ENCODE data around the gene OR9A4.
"Not testable (repeated sequence)": the region's sequence is repeated elsewhere in the genome, so short reads cannot be mapped to it uniquely, and the experiment has no call there.

Gene OR9A4, protein sequence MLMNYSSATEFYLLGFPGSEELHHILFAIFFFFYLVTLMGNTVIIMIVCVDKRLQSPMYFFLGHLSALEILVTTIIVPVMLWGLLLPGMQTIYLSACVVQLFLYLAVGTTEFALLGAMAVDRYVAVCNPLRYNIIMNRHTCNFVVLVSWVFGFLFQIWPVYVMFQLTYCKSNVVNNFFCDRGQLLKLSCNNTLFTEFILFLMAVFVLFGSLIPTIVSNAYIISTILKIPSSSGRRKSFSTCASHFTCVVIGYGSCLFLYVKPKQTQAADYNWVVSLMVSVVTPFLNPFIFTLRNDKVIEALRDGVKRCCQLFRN

DNA sequence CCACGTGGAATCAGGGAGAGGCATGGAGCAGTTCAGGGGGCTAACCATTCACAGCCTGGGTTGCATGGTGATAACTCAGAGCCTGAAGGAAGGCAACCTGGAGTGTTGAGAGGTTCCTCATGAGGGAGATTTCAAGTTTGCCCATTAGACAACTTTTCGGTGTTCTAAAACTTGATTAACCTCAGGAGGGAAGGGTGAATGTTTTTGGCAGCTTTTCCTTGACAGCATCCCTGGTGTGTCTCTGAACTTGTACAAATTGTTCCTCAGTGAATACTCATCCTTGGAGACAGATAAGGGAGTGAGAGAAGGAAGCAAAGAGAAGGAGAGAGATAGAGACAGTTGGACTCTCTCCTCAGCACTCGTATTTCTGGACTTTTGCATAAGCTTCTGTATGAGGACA is at the start of gene OR9A4:
OR9A4 (plus strand) TSS at position 301 of the 400 bp plus-strand sequence. CDS start 2,477 bp downstream, outside the sequence.
- DNase-seq, result no peak

DNA sequence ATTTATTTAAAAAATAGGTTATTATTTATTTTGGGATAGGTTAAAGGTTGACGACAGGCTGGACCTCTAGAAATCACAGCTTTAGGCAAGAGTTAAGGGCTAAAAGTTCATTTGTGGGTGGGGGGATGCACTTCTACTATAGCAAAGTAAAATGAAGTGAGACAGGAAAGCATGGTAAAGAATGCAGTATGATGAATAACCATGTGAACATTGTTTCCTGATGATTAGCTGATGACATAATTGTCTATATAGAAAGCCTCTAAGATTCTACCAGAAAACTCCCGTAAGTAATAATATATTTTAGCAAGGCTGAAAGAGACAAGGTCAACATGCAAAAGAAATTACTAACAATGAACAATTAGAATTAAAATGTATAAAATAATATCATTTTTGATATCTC is 49.2 kb upstream of the OR9A4 start:
- no peak for DNase-seq

DNA sequence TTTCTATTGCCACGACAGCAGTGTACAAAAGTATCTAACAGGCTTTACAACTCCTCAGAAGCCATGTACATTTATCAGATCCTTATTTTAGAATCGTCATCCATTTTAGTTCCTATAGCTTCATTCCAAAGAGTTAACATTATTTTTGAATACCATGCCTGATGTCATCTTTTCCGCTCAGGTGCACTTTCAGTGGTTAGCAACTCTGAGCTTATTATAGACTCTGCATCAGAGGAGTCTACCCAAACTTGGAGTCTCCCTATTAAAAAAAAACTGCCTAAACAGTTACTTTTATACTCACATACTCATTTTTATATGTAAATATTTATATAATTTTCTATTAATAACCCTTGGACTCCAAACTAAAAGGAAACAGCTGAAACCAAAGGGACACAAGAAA is 43.3 kb upstream of the OR9A4 start:
- DNase-seq, result no peak

DNA sequence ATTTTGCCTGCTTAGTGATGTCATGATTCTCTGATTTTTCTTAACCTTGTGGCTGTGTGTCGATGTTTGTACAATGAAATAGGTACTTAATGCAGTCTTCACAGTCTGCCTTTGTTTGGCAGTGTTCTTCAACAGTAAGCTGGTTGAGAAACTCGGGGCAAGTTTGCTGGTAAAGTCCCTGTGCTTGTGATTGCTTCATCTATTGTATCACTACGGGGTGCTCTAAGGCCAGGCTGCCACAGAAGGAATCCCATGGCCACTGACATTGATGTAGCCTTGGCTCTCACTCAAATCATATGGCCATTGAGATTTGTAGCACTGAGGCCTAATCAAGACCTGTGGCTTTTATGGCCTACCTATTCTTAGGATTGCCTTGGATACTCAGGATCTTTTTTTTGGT is 41.4 kb upstream of the OR9A4 start:
- no peak for DNase-seq

DNA sequence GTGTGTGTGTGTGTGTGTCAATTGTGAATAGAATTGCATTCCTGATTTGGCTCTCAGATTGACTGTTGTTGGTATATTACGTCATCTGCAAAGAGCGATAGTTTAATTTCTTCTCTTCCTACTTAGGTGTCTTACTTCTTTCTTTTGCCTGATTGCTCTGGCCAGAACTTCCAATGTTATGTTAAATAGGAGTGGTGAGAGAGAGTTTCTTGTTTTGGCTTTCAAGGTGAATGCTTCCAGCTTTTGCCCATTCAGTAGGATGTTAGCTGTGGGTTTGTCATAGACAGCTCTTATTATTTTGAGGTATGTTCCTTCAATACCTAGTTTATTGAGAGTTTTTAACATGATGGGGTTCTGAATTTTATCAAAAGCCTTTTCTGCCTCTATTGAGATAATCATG is 40.7 kb upstream of the OR9A4 start:
- DNase-seq, result no peak

DNA sequence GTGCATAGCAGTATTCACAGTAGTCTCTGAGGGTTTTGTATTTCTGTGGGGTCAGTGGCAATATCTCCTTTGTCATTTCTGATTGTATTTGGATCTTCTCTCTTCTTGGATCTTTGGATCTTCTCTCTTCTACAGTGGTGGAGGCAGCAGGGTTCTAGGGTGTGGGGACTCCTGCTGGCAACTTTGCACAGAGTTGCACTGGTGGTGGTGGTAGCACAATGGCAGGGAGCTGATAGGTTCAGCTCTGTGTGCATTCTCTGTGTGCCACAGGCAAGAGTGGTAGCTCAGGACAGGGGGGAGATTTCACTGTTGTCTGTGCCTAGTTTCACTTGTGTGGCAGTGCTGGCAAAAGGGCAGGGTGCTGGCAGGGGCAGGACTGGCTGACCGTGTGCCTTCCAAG is 39.8 kb upstream of the OR9A4 start:
- DNase-seq, result no peak

DNA sequence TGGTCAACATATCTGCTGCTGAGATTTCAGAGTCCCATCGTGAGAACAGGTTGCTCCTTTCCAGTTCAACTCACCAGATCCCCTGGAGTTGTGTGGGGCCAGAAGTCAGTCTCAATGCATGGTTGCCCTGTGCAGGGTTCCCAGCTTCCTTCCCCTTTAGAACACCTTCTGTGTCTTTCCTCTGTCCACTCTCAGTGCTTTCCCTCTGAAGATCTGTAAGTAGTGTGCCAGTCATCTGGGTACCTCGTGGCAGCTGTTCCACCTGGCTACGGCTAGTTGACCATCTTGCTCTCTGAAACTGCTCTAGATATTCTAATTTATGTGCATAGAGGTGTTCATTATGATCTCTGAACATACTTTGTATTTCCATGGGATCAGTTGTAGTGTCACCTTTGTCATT is 38.8 kb upstream of the OR9A4 start:
- no peak for DNase-seq

DNA sequence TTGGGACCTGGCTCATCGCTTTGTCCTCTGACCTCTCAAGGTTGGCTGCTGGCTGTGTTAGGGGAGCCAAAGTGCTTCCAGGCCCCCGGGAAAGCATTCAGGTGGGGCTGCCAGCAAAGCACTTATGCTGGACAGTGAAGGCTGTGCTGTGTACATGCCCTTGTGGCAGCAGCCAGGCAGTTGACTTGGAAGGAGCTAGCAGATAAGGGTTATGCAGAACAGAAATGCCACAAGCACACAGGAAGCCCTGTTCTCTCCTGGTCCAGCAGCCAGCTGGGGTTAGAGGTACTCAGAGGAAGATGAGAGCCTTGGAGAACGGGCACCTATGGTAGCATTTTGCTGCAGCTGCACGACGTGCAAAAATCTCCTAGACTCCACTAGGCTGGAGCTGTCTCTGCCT is 35.2 kb upstream of the OR9A4 start:
- DNase-seq, result no peak

DNA sequence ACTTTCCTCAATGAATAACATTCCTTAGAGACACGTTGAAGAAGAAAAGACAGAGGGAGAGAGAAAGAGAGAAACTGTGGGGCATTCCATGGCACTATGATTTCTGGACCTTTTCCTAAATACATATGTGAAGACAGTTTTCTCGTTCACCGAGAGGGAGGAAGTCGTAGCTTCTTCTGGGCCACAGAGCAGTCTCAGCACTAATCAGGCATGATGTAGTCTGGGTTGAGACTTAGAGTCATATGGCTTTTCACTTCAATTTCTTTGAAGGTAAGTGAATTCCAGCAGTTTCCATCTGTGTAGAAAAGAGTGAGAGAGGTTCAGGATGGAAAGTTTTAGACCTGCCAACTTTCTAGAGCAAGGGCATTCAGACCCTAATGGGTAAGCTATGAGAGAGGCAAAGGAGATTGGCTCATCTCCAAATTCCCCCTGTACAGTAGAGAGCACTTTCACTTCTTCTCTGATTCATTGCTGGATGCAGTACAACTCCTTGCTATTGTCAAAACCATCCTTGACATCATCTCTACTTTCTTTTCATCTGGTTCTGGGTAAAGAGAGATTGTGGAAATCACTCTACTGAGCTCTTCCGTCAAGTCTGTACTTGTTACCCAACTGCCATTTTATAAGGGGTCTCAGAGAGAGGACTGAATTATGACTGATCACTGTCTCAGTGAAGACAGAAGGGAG is 31.5 kb upstream of the OR9A4 start:
- no peak for DNase-seq

DNA sequence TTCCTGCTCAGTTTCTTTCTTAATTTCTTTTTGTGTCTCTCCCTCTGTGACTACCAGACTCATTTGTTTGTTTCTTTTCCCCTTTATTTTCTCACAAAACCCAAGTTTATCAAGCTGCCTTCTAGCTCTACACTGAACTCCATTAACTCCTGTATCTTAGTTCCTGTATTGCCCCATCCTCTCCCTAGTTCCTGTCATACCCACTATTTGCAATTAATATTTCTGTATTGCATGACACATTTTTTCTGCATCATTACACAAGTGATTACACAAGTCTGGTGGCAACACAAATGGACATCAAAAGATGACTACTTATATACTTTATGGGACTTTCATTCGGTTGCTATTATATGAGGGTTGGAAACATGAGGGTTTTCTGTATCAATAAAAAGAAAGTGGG is 26.9 kb upstream of the OR9A4 start:
- DNase-seq, result no peak

DNA sequence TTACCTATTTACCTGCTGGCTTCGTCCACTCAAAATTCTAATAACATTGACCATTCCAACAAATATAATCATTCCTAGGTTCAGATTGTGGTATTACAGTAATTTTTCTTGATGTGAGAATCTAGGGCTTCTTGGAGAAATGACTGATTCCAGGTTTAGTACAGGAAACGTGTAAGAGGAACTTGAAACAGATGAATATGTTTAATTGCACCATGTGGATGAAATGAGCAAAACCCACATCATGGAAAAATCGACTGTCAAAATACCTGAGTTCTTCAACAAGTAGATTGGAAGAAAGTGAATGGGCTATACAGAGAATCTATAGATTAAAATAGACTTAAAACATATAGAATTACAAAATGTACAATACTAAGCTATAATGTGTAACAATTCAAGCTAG is 24.9 kb upstream of the OR9A4 start:
- no peak for DNase-seq

DNA sequence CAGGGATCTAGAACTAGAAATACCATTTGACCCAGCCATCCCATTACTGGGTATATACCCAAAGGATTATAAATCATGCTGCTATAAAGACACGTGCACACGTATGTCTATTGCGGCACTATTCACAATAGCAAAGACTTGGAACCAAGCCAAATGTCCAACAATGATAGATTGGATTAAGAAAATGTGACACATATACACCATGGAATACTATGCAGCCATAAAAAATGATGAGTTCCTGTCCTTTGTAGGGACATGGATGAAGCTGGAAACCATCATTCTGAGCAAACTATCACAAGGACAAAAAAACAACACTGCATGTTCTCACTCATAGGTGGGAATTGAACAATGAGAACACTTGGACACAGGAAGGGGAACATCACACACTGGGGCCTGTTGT is 16.8 kb upstream of the OR9A4 start:
- DNase-seq, result not testable (repeated sequence)

DNA sequence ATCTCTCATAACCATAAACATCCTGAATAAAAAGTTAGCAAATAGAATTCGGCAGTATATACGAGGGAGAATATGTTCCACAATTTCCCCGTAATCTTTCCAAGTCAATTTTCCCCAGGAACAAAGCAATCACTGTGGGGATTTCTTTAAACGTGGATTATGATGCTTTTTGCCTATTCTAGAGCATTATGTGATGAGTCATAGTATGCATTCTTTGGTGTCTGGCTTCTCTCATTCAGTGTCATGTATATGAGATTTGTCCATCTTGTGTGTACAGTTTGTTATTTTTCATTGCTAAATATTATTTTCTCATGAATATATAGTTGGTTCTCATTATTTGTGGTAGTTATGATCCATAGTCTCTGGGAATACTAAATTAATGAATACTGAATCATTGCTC is 9.9 kb upstream of the OR9A4 start:
- DNase-seq, result no peak

DNA sequence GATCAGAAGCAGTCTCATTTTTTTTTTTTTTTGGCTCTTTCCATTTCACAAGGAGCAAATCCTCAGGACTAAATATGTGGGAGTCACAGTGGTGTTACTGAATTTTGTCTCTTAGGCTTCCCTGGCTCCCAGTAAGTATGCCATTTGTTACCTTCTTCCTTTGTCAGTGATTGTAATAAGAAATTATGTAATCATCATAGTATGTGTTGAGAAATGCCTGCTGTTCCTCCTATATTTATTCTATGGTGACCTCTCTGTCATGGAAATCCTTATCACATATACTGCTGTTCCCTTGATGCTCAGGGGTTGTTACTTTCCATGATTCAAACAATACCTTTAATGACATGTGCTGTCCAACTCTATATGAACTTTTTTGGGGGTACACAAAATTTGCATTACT is 4.8 kb upstream of the OR9A4 start:
- no peak for DNase-seq

DNA sequence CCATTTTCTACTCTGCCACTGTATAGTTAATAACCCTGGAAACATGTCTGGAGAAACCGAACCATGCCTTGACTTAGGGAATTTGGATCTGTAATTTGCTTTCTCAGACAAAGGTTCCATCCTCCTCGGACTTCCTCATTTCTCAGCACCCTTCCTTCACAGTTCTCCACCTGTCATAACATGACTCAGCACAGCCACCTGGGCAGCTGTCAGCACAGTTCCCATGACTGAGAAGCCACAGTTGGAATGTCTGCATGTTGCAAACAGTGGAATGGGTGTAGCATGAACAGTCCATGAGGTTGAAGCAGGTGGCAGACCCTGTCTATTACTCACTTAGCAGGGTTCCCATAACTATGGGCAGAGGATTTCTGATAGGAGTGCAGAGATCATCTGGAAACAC is 634 bp upstream of the OR9A4 start:
- no peak for DNase-seq

DNA sequence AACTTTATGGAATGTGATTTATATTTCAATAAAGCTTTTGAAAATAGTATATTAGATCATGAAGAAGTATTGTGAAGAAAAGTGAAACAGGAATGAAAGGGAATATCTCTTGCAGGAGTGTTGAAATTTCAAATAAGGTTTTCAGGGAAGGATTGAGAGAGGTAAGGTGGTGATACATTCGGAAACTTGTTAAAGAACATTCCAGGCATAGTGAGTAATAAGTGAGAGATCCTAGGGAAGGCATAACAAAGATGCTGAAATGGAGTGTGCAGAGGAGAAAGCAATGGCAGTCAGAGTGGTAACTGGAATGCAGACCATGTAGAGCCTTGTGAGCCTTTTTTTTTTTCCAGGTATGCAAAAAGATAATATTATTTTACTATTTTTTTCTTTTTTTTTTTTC is 4.1 kb downstream of the OR9A4 start:
- DNase-seq, result no peak

DNA sequence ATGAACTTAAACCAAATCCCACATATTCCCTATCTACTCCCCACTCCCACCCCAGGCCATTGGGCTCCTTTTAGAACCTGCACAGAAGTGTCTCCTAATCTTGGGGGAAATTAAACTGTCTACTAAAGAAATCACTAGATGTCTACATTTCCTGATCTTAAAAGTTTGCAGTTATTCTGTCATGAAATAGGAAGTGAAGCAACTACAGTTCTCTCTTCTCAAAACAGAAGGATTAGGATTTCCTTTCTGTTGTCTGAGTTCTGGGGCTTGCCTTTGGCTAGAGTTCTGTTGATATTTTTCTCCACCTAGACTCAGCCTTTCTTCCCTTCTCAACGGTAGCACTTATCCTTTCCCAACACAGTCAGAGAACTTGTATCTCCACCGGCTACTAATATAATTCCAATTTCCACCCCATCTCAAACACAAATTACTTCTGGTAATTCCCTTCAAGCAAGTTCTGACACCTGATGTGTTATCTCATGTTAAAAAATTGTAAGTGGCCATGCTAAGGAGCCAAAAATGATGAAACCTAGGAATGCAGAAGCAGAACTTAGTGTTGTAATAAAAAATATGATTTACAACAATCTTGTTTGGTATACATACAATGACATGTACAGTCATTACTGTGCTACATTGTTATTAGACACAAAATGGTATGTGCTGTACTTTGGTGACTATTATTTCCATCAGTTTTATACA is 12.1 kb downstream of the OR9A4 start:
- DNase-seq, result peak; percentile 2

DNA sequence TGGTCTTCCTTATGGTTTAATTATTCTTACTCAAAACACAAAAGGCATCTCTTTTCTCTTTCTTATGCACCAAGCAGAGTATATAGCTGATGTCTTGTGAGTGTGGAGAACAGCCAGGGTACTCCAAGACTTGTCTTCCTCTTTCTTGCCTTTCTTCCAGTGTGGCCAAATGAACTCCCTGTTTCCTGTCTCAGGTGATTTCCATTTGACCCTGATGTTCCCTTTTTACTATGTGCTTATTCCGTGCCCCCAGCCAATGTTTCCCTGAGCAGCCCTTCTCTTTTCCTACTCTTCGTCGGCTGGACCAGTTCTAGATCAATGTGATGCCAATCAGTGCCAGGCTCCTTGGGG is 12.6 kb downstream of the OR9A4 start:
- DNase-seq, result no peak

DNA sequence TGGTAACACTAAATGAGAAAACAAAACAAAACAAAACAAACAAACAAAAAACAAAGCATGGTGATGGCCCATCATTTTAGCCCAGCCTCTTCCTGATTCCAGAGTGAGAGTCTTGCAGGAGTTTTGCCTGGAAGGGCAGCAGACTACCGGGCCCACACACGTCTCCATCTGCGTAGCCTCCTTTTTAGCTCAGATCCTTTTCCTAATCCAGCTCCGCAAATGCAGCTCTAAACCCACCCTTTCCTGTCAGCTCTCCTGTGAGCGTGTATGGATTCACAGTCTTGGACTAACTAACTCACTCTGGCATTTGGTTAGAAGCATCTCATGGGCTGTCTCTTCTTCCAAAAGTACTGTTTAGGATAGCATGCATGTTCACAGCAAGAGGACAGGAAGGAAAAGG is 14.0 kb downstream of the OR9A4 start:
- no peak for DNase-seq

DNA sequence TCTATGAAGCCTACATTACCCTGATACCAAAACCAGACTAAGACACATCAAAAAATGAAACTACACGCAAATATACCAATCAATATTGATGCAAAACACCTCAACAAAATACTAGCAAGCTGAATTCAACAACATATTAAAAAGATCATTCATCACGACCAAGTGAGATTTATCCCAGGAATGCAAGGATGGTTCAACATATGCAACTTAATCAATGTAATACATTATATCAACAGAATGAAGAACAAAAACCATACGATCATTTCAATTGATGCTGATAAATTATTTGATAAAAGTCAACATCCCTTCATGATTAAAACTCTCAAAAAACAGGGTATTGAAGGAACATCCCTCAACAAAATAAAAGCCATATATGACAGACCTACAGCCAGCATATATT is 24.9 kb downstream of the OR9A4 start:
- no peak for DNase-seq

DNA sequence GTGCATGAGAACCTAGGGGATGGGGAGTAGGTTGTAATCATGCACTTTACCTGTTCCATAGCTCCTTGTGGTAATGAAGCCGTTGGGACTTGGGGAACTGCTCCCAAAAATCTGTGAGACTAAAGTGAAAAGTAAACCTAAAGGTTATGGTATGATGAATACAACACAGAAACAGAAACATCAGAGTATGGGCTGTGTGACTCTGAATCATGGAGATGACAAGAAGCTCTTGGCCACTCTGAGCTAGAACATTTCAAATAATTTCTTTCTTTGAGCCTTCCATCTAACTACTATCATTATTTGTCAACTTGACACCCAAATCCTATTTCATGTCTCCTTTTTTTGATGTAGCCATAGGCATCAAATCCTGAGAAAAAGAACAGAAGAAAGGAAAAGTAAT is 27.6 kb downstream of the OR9A4 start:
- no peak for DNase-seq

DNA sequence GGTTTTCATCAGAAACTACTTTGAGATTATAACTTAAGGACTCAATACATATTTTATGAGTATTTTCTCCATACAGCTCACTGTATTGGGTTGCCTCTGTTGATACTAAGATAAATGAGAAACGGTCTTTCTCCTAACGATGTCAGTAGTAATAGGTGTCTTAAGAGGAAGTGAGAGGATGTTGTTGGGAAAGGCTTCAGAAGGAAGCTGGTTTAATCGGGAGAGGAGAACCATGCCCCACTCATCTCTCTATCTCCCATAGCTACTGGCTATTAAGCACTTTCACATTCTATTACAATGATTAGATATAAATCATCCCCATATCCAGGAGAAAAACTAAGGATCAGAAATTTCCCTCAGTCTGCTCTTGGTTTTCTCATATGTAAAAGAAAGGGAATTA is 28.6 kb downstream of the OR9A4 start:
- DNase-seq, result no peak

DNA sequence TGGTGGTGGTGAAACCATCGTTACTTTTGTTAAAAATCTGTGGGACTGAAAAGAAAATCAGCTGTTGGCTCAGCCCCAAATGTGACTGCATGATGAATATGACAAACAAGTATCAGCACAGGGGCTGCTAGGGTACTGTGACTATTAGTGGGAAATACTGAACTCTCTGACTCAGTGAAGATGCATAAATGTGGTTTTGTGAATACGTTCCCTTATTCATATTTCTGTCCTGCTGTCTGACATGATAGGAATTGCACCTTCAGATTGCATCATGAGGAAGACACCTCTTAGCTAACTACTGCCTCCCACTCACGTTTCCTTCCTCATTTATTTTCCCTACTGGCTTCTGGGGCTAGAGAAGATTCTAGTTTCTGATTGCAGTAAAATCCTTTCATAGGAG is 29.2 kb downstream of the OR9A4 start:
- no peak for DNase-seq

DNA sequence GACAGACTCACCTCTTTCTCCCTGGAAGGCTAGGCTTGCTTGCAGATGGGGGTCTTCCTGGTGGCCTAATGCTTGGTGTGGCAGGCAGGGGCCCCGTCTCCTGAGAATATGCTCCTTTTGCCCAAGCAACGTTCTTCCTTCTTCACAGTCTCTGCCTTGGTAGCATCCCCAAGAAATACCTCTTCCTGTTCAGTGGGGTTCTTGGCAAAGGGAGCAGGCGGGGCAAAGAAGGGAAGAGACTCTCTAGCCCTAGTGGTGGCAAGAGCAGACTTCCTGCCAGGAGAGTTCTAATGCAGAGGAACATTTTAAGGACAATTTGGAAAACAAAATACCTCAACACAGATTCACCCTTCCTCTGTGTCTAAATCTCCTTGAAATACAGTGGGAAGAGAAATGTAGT is 30.6 kb downstream of the OR9A4 start, which contains the start of gene CLEC5A:
CLEC5A (minus strand) TSS at position 179 of the 400 bp plus-strand sequence. CDS start 682 bp downstream, outside the sequence.
- DNase-seq, result no peak
